IMR-90 (cell line): Measurements from ENCODE around the gene LTBP2. TPM values are rescaled to one million over a fixed set of nuclear protein-coding genes. Genes with fewer than 3 reads are reported as not detected.
A peak's percentile ranks its signal among the peaks of the same experiment; 100 is the strongest.

ENCODE experiments used
- ATAC-seq: fragments of 200-7000 bp; cut with Tn5 transposase; 2 replicates; pipeline ENCODE4 v1.9.1; 2020; ENCODE audit warnings: low read depth, mild to moderate bottlenecking, moderate library complexity
- BruUV-seq: library from RNA; stranded (reverse); fragments of 400-500 nt; replicated peaks from 2 replicates; lab custom pipeline; 2021; lab: Mats Ljungman, UMichigan
- CTCF ChIA-PET: fragments of 300-600 bp; formaldehyde crosslinking; extraction: SDS; loops from one replicate; lab custom pipeline; 2021; ENCODE audit warnings: antibody characterized with exemption; lab: Yijun Ruan, JAX
- POLR2A ChIA-PET: fragments of 300-600 bp; sonication (Branson Sonifier 250); formaldehyde crosslinking; loops from one replicate; lab custom pipeline; 2022; ENCODE audit warnings: antibody characterized with exemption; ENCODE audit not compliant: unreplicated experiment; lab: Charles Lee
- DNase-seq: peaks from one replicate; pipeline ENCODE4 v3.0.0; 2013
- H2AFZ ChIP-seq: replicated peaks from 2 replicates; pipeline ENCODE3; 2013; ENCODE audit warnings: low read length, mild to moderate bottlenecking; ENCODE audit not compliant: poor library complexity
- H2AK5ac ChIP-seq: 2 replicates; pipeline ENCODE4 v1.6.1; 2013; ENCODE audit warnings: low read depth, low read length, inconsistent platforms
- H2AK9ac ChIP-seq: replicated peaks from 2 replicates; pipeline ENCODE3; 2013; ENCODE audit warnings: mild to moderate bottlenecking, low read depth, low read length, moderate library complexity; ENCODE audit not compliant: poor library complexity
- H2BK120ac ChIP-seq: 2 replicates; pipeline ENCODE4 v1.6.1; 2013; ENCODE audit warnings: low read depth, low read length, inconsistent platforms
- H2BK15ac ChIP-seq: 3 replicates; pipeline ENCODE4 v1.6.1; 2013; ENCODE audit warnings: low read depth, low read length, inconsistent platforms
- H2BK20ac ChIP-seq: 2 replicates; pipeline ENCODE4 v1.6.1; 2013; ENCODE audit warnings: low read depth, mild to moderate bottlenecking, inconsistent platforms, low read length, moderate library complexity
- H2BK5ac ChIP-seq: 2 replicates; pipeline ENCODE4 v1.6.1; 2013; ENCODE audit warnings: mild to moderate bottlenecking, low read depth, low read length, inconsistent platforms; ENCODE audit not compliant: poor library complexity, severe bottlenecking
- H3K14ac ChIP-seq: replicated peaks from 2 replicates; pipeline ENCODE4 v1.6.1; 2013; ENCODE audit warnings: low read depth, low read length, inconsistent platforms
- H3K18ac ChIP-seq: 2 replicates; pipeline ENCODE4 v1.6.1; 2013; ENCODE audit warnings: low read depth, low read length, control low read depth
- H3K23ac ChIP-seq: 2 replicates; pipeline ENCODE4 v1.6.1; 2013; ENCODE audit warnings: low read depth, low read length, inconsistent platforms
- H3K27ac ChIP-seq: 2 replicates; pipeline ENCODE4 v1.5.1; 2013; ENCODE audit warnings: mild to moderate bottlenecking, control low read depth, low read length; ENCODE audit not compliant: insufficient read depth
- H3K27me3 ChIP-seq: 2 replicates; pipeline ENCODE4 v1.6.1; 2013; ENCODE audit warnings: low read length; ENCODE audit not compliant: control insufficient read depth, insufficient read depth
- H3K36me3 ChIP-seq: 2 replicates; pipeline ENCODE4 v1.6.1; 2013; ENCODE audit warnings: low read length, mixed read lengths; ENCODE audit not compliant: control insufficient read depth, insufficient read depth
- H3K4ac ChIP-seq: 2 replicates; pipeline ENCODE4 v1.6.1; 2013; ENCODE audit warnings: low read depth, low read length, inconsistent platforms
- H3K4me1 ChIP-seq: 2 replicates; pipeline ENCODE4 v1.6.1; 2013; ENCODE audit warnings: low read length, mixed read lengths; ENCODE audit not compliant: control insufficient read depth, insufficient read depth
- H3K4me2 ChIP-seq: 2 replicates; pipeline ENCODE4 v1.6.1; 2013; ENCODE audit warnings: low read depth, mild to moderate bottlenecking, control low read depth, low read length, moderate library complexity
- H3K4me3 ChIP-seq: 2 replicates; pipeline ENCODE4 v1.5.1; 2013; ENCODE audit warnings: low read depth, mild to moderate bottlenecking, control low read depth, low read length, moderate library complexity; ENCODE audit not compliant: insufficient read depth
- H3K56ac ChIP-seq: 2 replicates; pipeline ENCODE4 v1.6.1; 2013; ENCODE audit warnings: low read length, inconsistent platforms; ENCODE audit not compliant: insufficient read depth; ENCODE audit errors: extremely low read depth
- H3K79me1 ChIP-seq, 2 experiments: 2 replicates each; pipeline ENCODE4 v1.6.1; 2013; ENCODE audit warnings: low read length in 2 of 2, inconsistent platforms in 1 of 2, low read depth in 1 of 2
- H3K9ac ChIP-seq: 2 replicates; pipeline ENCODE4 v1.6.1; 2013; ENCODE audit warnings: low read depth, low read length, control low read depth
- H3K9me1 ChIP-seq: 2 replicates; pipeline ENCODE4 v1.6.1; 2013; ENCODE audit warnings: low read length, inconsistent platforms; ENCODE audit not compliant: insufficient read depth
- H3K9me3 ChIP-seq: 2 replicates; pipeline ENCODE4 v1.6.1; 2013; ENCODE audit warnings: low read length; ENCODE audit not compliant: control insufficient read depth, insufficient read depth
- H4K20me1 ChIP-seq: 2 replicates; pipeline ENCODE4 v1.6.1; 2013; ENCODE audit warnings: low read length, inconsistent platforms; ENCODE audit not compliant: insufficient read depth
- H4K5ac ChIP-seq: 2 replicates; pipeline ENCODE4 v1.6.1; 2013; ENCODE audit warnings: mild to moderate bottlenecking, low read depth, low read length, control low read depth
- H4K8ac ChIP-seq, 2 experiments: 2 replicates each; pipeline ENCODE4 v1.6.1; 2013; ENCODE audit warnings: low read depth in 2 of 2, low read length in 2 of 2, control low read depth in 1 of 2, inconsistent platforms in 1 of 2
- H4K91ac ChIP-seq: 2 replicates; pipeline ENCODE4 v1.6.1; 2013; ENCODE audit warnings: low read depth, low read length, inconsistent platforms; ENCODE audit not compliant: insufficient read depth
- BHLHE40 ChIP-seq: fragments of 150-350 bp; IDR thresholded peaks from 2 replicates; pipeline ENCODE4 v1.6.1; 2016; ENCODE audit warnings: mild to moderate bottlenecking, low read depth, low read length
- CHD1 ChIP-seq: IDR thresholded peaks from 2 replicates; pipeline ENCODE4 v1.6.1; 2012; ENCODE audit warnings: low read depth, low read length, improper control_type of control experiment
- CTCF ChIP-seq: conservative IDR thresholded peaks from 2 replicates; pipeline ENCODE4 v1.5.1; 2012; ENCODE audit warnings: mild to moderate bottlenecking, low read depth, low read length, improper control_type of control experiment
- FOS ChIP-seq: fragments of 150-350 bp; IDR thresholded peaks from 2 replicates; pipeline ENCODE4 v1.6.1; 2016; ENCODE audit warnings: low read depth, low read length
- MAZ ChIP-seq: IDR thresholded peaks from 2 replicates; pipeline ENCODE4 v1.6.1; 2012; ENCODE audit warnings: low read depth, mild to moderate bottlenecking, low read length, improper control_type of control experiment, moderate library complexity, borderline replicate concordance
- MXI1 ChIP-seq: IDR thresholded peaks from 2 replicates; pipeline ENCODE4 v1.6.1; 2012; ENCODE audit warnings: low read depth, mild to moderate bottlenecking, low read length, moderate library complexity, borderline replicate concordance
- NFE2L2 ChIP-seq: fragments of 150-350 bp; IDR thresholded peaks from 2 replicates; pipeline ENCODE4 v1.6.1; 2016; ENCODE audit warnings: low read depth, mild to moderate bottlenecking, low read length
- POLR2A ChIP-seq: IDR thresholded peaks from 2 replicates; pipeline ENCODE4 v1.6.1; 2012; ENCODE audit warnings: mild to moderate bottlenecking, low read depth, low read length
- RAD21 ChIP-seq: IDR thresholded peaks from 2 replicates; pipeline ENCODE4 v1.6.1; 2012; ENCODE audit warnings: low read length, improper control_type of control experiment
- RFX5 ChIP-seq: IDR thresholded peaks from 2 replicates; pipeline ENCODE4 v1.8.0; 2012; ENCODE audit warnings: low read depth, mild to moderate bottlenecking, low read length, moderate library complexity
- WGBS, 2 experiments: methylation state at CpG; one replicate each; pipeline versions ENCODE4 v1.1.5 to v1.1.7; 2013; ENCODE audit warnings: missing lambda C conversion rate in 2 of 2; ENCODE audit not compliant: insufficient read length in 1 of 2; ENCODE audit errors: extremely low coverage in 2 of 2; 5-methylcytosine and 5-hydroxymethylcytosine counted together
- dilution Hi-C: fragments of 300-500 bp; cut with HindIII; formaldehyde crosslinking; loops from one replicate; pipeline ENCODE4 v1.14.3; 2018; ENCODE audit warnings: low sequenced_read_pairs; ENCODE audit not compliant: unreplicated experiment
- in situ Hi-C: fragments of 300-500 bp; cut with MboI; formaldehyde crosslinking; loops from 3 replicates; pipeline ENCODE4 v1.14.3; 2019; ENCODE audit warnings: low sequenced_read_pairs, inconsistent platforms, mixed read lengths
- intact Hi-C: fragments of 100-400 bp; cut with micrococcal nuclease; formaldehyde crosslinking; loops from 2 replicates; pipeline ENCODE4 v1.10.0; 2022
- polyA plus RNA-seq, 3 experiments: library from polyadenylated mRNA; depleted of rRNA; stranded (reverse); fragments of >200 nt; gene quantifications; 2 replicates each; pipeline ENCODE4 v1.2.3, GENCODE V29; 2012; ENCODE audit warnings: low replicate concordance in 1 of 3
- total RNA-seq: library from RNA; depleted of rRNA; stranded (reverse); fragments of >200 nt; gene quantifications from 2 replicates; pipeline ENCODE4 v1.2.3, GENCODE V29; 2012
- TF ChIP-seq, protein P1 (sequence below): fragments of 150-350 bp; IDR thresholded peaks from 2 replicates; pipeline ENCODE4 v1.6.1; 2017; ENCODE audit warnings: mild to moderate bottlenecking, antibody characterized with exemption, low read length, low read depth

Gene LTBP2
- total and polyA plus RNA-seq, 2 of the 4 experiments (the other 2 are of a cell fraction), result 23.8 to 79.3 TPM

DNA sequence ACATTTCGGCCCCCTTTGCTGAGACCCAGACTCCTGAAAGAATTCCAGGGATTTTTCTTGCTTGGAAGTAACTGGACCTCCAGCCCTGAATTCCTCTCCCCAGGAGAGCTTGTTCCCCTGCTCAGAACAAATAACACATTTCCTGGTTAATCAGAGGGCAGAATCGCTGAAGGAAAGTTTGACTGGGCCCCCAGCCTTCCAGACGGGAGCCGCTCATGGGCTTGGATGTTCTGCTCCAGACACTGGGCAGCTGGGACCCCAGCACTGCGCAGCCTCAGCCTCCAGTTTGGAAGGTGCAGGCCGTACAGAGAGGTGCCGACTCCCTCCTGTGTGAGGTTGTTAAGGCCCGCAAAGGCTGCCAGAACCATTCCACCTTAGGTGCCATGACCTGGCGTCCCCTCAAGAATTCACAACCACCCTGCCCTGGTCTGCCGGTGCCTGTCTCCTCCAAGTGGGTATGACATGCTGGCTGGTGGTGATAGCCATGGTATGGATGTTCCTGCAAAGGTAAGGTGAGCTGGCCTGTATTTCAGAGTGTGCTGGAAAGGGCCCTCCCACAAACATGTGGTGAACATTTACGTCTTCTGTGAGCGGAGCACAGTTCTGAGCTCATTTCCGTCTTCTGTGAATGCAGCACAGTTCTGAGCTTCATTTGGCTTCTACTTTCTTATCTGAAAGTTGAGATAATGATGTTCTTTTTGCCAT is 5.1 kb upstream of the LTBP2 start:
- Histone ChIP-seq H3K27me3 (no peaks in the 10 kb centered on the region), H2BK15ac (peak overlapping the region; percentile 95), H3K4me1 (peaks cover 44% of the 10 kb centered on the region), H3K9me1 (peaks cover 66% of the 10 kb centered on the region), H4K5ac (peak overlapping the region; percentile 82), H3K14ac (peak overlapping the region; percentile 97), H2BK120ac (peak overlapping the region; percentile 100), H3K9me3 (no peaks in the 10 kb centered on the region), H2AFZ (peak overlapping the region; percentile 56), H3K27ac (peak overlapping the region; percentile 87), H3K56ac (peak overlapping the region; percentile 64), H2AK5ac (peak overlapping the region; percentile 100), H3K79me1 (peaks cover 0 to 51% of the 10 kb centered on the region in 2 experiments; a peak in 2 of 4 replicates), H2BK5ac (peak overlapping the region; percentile 96), H3K4me2 (no peak overlapping the region), H3K9ac (peak overlapping the region; percentile 22; the same call in 1 of the 2 replicates), H4K91ac (peak overlapping the region; percentile 100), H3K18ac (peak overlapping the region; percentile 91), H4K20me1 (no peaks in the 10 kb centered on the region), H3K36me3 (no peaks in the 10 kb centered on the region), H4K8ac (peak overlapping the region; percentile 81 to 98), H2BK20ac (peak overlapping the region; percentile 100), H3K23ac (peak overlapping the region; percentile 68), H3K4ac (peak overlapping the region; percentile 100), H2AK9ac (peak overlapping the region; percentile 6), H3K4me3 (no peak overlapping the region)
- intact Hi-C loops (loop anchor here (5.0 kb wide), 1 partner anchor 40 kb away; no protein-coding TSS in a partner anchor), in situ Hi-C loops (no loop called here), dilution Hi-C loops (no loop called here)
- ChIA-PET CTCF (interaction anchor here (0.6 to 1.9 kb wide), 4 partner anchors 97 to 207 kb away, joined by 3 to 5 read pairs (median 3); no protein-coding TSS in a partner anchor), POLR2A (interaction anchor here (0.8 kb wide), 1 partner anchor 25 kb away, joined by 3 read pairs; no protein-coding TSS in a partner anchor)
- BruUV-seq, result no TSS peak
- TF ChIP-seq POLR2A (no peak; the same call in 1 of the 2 replicates), RFX5 (no peak), CTCF (no peak), MAZ (no peak), BHLHE40 (no peak), CHD1 (no peak), RAD21 (no peak), NFE2L2 (no peak), MXI1 (no peak), FOS (no peak)
- TF ChIP-seq, protein P1, sequence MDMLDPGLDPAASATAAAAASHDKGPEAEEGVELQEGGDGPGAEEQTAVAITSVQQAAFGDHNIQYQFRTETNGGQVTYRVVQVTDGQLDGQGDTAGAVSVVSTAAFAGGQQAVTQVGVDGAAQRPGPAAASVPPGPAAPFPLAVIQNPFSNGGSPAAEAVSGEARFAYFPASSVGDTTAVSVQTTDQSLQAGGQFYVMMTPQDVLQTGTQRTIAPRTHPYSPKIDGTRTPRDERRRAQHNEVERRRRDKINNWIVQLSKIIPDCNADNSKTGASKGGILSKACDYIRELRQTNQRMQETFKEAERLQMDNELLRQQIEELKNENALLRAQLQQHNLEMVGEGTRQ, result no peak
- ATAC-seq (no peak), DNase-seq (no peak)
- WGBS, 2 experiments, result 100% methylated on average over 3 of the region's 13 CpGs; no CpG with 5 or more reads in 1 of the 2 experiments
